HL-60 (cell line): ENCODE results near the gene SMG6.

ENCODE experiments used
- DNase-seq, 2 experiments: peaks; one replicate each; pipeline ENCODE4 v3.0.0-alpha.2; 2010 to 2020; ENCODE audit warnings: low read depth in 1 of 2, low spot score in 1 of 2
- H3K27ac ChIP-seq: fragments of 250-450 bp; sonication (Bioruptor Pico); replicated peaks from 2 replicates; pipeline ENCODE4 v1.5.1; 2020; ENCODE audit warnings: mild to moderate bottlenecking, moderate library complexity
- H3K27me3 ChIP-seq: fragments of 250-450 bp; sonication (Bioruptor Pico); 2 replicates; pipeline ENCODE4 v1.5.1; 2021; ENCODE audit warnings: mild to moderate bottlenecking, moderate library complexity; ENCODE audit not compliant: insufficient read depth, poor library complexity, severe bottlenecking
- H3K4me3 ChIP-seq: replicated peaks from 2 replicates; pipeline ENCODE4 v1.5.1; 2011; ENCODE audit warnings: mild to moderate bottlenecking, control low read depth, low read length; ENCODE audit not compliant: insufficient read depth
- GABPA ChIP-seq: IDR thresholded peaks from 2 replicates; pipeline ENCODE4 v1.6.1; 2012; ENCODE audit warnings: low read depth
- POLR2AphosphoS5 ChIP-seq: IDR thresholded peaks from 2 replicates; pipeline ENCODE4 v1.6.1; 2012; ENCODE audit warnings: low read depth
- SPI1 ChIP-seq: IDR thresholded peaks from 2 replicates; pipeline ENCODE4 v1.6.1; 2012; ENCODE audit warnings: low read depth, mild to moderate bottlenecking, borderline replicate concordance
- TF ChIP-seq, protein P1 (sequence below): IDR thresholded peaks from 2 replicates; pipeline ENCODE4 v1.6.1; 2012; ENCODE audit warnings: low read depth; ENCODE audit not compliant: insufficient replicate concordance
- TF ChIP-seq, protein P2 (sequence below): IDR thresholded peaks from one replicate; pipeline ENCODE4 v1.5.1; 2011; ENCODE audit warnings: low read length, control low read depth, inconsistent platforms; ENCODE audit not compliant: insufficient read depth

The SMG6 gene

DNA sequence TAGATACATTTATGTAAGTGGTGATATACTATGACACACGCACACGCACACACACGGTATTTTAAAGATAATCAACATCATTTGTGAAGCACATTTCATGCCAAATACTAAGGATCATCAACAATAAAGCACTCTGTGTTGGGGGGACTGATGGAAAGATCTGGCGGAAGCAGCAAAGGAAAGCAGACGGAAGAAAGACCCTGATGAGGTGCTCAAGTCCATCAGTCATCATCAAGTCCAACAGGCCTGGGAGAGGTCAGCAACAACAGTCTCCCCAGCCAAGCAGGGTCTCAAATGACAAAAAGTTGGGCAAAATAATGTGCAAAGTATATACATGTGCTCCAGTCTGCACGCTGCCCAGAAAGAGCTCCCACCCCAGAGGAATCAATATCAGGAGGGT lies 193.1 kb downstream of the SMG6 start:
- no peak for TF ChIP-seq POLR2AphosphoS5
- TF ChIP-seq, protein P1, sequence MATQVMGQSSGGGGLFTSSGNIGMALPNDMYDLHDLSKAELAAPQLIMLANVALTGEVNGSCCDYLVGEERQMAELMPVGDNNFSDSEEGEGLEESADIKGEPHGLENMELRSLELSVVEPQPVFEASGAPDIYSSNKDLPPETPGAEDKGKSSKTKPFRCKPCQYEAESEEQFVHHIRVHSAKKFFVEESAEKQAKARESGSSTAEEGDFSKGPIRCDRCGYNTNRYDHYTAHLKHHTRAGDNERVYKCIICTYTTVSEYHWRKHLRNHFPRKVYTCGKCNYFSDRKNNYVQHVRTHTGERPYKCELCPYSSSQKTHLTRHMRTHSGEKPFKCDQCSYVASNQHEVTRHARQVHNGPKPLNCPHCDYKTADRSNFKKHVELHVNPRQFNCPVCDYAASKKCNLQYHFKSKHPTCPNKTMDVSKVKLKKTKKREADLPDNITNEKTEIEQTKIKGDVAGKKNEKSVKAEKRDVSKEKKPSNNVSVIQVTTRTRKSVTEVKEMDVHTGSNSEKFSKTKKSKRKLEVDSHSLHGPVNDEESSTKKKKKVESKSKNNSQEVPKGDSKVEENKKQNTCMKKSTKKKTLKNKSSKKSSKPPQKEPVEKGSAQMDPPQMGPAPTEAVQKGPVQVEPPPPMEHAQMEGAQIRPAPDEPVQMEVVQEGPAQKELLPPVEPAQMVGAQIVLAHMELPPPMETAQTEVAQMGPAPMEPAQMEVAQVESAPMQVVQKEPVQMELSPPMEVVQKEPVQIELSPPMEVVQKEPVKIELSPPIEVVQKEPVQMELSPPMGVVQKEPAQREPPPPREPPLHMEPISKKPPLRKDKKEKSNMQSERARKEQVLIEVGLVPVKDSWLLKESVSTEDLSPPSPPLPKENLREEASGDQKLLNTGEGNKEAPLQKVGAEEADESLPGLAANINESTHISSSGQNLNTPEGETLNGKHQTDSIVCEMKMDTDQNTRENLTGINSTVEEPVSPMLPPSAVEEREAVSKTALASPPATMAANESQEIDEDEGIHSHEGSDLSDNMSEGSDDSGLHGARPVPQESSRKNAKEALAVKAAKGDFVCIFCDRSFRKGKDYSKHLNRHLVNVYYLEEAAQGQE, result no peak
- TF ChIP-seq, protein P2, sequence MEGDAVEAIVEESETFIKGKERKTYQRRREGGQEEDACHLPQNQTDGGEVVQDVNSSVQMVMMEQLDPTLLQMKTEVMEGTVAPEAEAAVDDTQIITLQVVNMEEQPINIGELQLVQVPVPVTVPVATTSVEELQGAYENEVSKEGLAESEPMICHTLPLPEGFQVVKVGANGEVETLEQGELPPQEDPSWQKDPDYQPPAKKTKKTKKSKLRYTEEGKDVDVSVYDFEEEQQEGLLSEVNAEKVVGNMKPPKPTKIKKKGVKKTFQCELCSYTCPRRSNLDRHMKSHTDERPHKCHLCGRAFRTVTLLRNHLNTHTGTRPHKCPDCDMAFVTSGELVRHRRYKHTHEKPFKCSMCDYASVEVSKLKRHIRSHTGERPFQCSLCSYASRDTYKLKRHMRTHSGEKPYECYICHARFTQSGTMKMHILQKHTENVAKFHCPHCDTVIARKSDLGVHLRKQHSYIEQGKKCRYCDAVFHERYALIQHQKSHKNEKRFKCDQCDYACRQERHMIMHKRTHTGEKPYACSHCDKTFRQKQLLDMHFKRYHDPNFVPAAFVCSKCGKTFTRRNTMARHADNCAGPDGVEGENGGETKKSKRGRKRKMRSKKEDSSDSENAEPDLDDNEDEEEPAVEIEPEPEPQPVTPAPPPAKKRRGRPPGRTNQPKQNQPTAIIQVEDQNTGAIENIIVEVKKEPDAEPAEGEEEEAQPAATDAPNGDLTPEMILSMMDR, result no peak
- TF ChIP-seq GABPA, result no peak
- no peak for TF ChIP-seq SPI1
- no peaks in the 10 kb centered on the region for H3K27me3 ChIP-seq
- DNase-seq, result no peak
- no peak overlapping the region for H3K27ac ChIP-seq
- no peak overlapping the region for H3K4me3 ChIP-seq

DNA sequence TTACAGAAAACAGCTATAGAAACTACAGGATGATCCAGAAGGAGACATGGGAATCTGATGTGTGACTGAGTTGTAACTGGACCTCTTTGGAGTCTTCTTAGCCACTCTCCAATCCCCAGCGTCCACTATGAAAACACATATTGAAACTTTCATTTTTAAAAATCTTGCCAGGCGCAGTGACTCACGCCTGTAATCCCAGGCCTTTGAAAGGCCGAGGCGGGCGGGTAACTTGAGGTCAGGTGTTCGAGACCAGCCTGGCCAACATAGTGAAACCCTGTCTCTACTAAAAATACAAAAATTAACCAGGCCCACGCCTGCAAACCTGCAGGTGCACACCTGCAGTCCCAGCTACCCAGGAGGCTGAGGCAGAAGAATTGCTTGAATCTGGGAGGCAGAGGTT lies 195.4 kb downstream of the SMG6 start:
- H3K27ac ChIP-seq, result no peak overlapping the region
- no peaks in the 10 kb centered on the region for H3K27me3 ChIP-seq
- no peak for DNase-seq
- TF ChIP-seq, protein P1, result no peak
- no peak for TF ChIP-seq SPI1
- TF ChIP-seq, protein P2, result no peak
- TF ChIP-seq POLR2AphosphoS5, result no peak
- TF ChIP-seq GABPA, result no peak
- H3K4me3 ChIP-seq, result no peak overlapping the region

DNA sequence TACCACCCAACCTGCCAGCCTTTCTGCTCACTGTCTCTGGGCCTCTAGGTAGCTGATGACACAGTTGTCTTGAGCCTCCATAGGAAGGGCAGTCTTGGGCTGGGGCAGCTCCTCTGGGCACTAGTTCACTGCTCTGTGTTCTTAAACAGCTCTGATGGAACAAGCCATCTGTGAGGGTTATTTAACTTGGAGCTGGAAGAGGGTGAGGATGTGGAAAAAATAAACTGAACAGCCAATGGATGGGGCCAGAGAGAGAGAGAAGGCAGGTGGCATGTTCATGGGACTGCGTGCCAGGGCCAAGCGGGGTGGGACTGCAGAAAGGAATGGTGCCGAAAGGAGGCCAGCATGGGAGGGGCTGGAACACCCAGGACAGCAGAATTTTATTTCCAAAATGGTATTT lies 196.1 kb downstream of the SMG6 start:
- Histone ChIP-seq H3K27me3 (no peaks in the 10 kb centered on the region), H3K4me3 (no peak overlapping the region), H3K27ac (no peak overlapping the region)
- TF ChIP-seq GABPA (no peak), SPI1 (no peak), POLR2AphosphoS5 (no peak)
- TF ChIP-seq, protein P1, result no peak
- TF ChIP-seq, protein P2, result no peak
- no peak for DNase-seq
